RWPE2 (cell line): Measurements from ENCODE around the gene TPR.
"Not testable (repeated sequence)": the region's sequence is repeated elsewhere in the genome, so short reads cannot be mapped to it uniquely, and the experiment has no call there.

Experiments
- ATAC-seq: fragments of 200-7000 bp; cut with Tn5 transposase; 3 replicates; pipeline ENCODE4 v1.9.1; 2021; ENCODE audit warnings: low read depth
- DNase-seq: peaks from one replicate; pipeline ENCODE4 v3.0.0-alpha.2; 2020; ENCODE audit warnings: low spot score
- H3K27ac ChIP-seq: fragments of 450-650 bp; 2 replicates; pipeline ENCODE4 v1.5.1; 2017; ENCODE audit warnings: mild to moderate bottlenecking; ENCODE audit not compliant: poor library complexity, severe bottlenecking
- H3K27me3 ChIP-seq: fragments of 250-450 bp; sonication (Bioruptor Pico); 2 replicates; pipeline ENCODE4 v1.5.1; 2021; ENCODE audit warnings: mild to moderate bottlenecking, moderate library complexity; ENCODE audit not compliant: insufficient read depth, poor library complexity, severe bottlenecking
- H3K36me3 ChIP-seq: fragments of 250-450 bp; sonication (Bioruptor Pico); 2 replicates; pipeline ENCODE4 v1.5.1; 2020; ENCODE audit warnings: low read depth, mild to moderate bottlenecking, moderate library complexity
- H3K4me1 ChIP-seq: fragments of 250-450 bp; sonication (Bioruptor Pico); 2 replicates; pipeline ENCODE4 v1.5.1; 2021; ENCODE audit warnings: mild to moderate bottlenecking, moderate library complexity; ENCODE audit not compliant: insufficient read depth, poor library complexity, severe bottlenecking
- H3K4me3 ChIP-seq: fragments of 250-450 bp; sonication (Bioruptor Pico); 2 replicates; pipeline ENCODE4 v1.5.1; 2021; ENCODE audit warnings: mild to moderate bottlenecking, moderate library complexity; ENCODE audit not compliant: severe bottlenecking
- H3K9me3 ChIP-seq: fragments of 250-450 bp; sonication (Bioruptor Pico); 2 replicates; pipeline ENCODE4 v1.5.1; 2021; ENCODE audit warnings: mild to moderate bottlenecking, moderate library complexity; ENCODE audit not compliant: severe bottlenecking
- CTCF ChIP-seq: fragments of 450-650 bp; IDR thresholded peaks from one replicate; pipeline ENCODE4 v1.5.1; 2017; ENCODE audit warnings: mild to moderate bottlenecking, moderate library complexity; ENCODE audit not compliant: poor library complexity, severe bottlenecking

TPR gene

GRCh38 chr1:186418503-186418902 is 43.5 kb upstream of the TPR start:
- Histone ChIP-seq H3K27ac (no peak overlapping the region), H3K36me3 (peaks cover 43% of the 10 kb centered on the region), H3K4me3 (no peak overlapping the region), H3K27me3 (no peaks in the 10 kb centered on the region), H3K4me1 (no peaks in the 10 kb centered on the region), H3K9me3 (no peaks in the 10 kb centered on the region)
- no peak for TF ChIP-seq CTCF
- ATAC-seq (no peak), DNase-seq (no peak)

GRCh38 chr1:186413319-186413718 is 38.3 kb upstream of the TPR start:
- Histone ChIP-seq H3K9me3 (no peaks in the 10 kb centered on the region), H3K36me3 (peaks cover 67% of the 10 kb centered on the region), H3K27ac (no peak overlapping the region), H3K4me1 (no peaks in the 10 kb centered on the region), H3K4me3 (no peak overlapping the region), H3K27me3 (no peaks in the 10 kb centered on the region)
- ATAC-seq (no peak), DNase-seq (no peak)
- TF ChIP-seq CTCF, result no peak

DNA sequence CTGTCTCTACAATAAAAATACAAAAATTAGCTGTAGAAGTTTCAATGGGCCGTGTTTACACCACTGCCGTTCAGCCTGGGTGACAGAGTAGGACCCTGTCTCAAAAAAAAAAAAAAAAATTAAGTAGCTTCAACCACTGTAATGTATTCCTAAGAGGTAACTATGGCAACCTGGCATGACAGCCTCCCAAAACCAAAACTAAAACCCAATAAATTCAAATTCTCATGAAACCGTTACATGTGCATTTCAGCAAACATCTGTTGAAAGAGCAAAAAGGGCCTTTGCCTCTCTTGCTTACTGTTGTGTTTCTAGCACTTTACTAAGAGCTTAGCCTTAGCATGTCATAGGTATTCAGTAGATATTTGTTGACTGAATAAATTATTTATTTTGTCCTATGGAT is 34.0 kb upstream of the TPR start:
- H3K27me3 ChIP-seq, result no peaks in the 10 kb centered on the region
- H3K9me3 ChIP-seq, result no peaks in the 10 kb centered on the region
- DNase-seq (no peak), ATAC-seq (no peak)
- H3K4me1 ChIP-seq, result no peaks in the 10 kb centered on the region
- no peak for TF ChIP-seq CTCF
- no peak overlapping the region for H3K27ac ChIP-seq
- peaks cover 92% of the 10 kb centered on the region for H3K36me3 ChIP-seq
- H3K4me3 ChIP-seq, result no peak overlapping the region

DNA sequence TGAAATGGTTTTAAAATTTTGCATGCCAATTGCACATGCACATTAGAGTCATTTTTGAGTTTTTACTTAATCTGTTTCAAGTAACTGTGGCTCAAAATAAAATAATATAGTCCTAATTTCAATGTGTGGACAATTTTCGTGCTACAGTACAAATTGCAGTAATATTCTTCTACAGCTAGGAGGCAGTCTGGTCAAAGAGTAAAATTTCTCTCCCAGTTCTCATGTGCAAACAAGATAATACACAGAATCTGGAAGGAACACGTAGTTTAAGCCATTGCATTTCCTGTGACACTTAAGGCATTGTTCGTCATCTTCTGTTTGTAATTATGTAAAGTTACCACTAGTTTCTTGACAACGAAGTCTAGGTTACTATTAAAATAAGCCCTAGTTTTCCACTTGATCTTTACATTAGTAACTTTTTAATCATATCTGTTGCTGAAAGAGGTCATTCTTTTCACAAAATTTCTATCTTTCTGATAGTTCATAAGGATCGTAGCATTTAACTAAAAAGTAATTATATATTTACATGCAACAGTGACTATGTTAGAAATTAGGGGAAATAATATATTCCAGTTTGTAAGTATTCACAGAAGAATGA is 29.5 kb upstream of the TPR start:
- H3K27ac ChIP-seq, result no peak overlapping the region
- no peak for ATAC-seq
- H3K9me3 ChIP-seq, result no peaks in the 10 kb centered on the region
- no peak overlapping the region for H3K4me3 ChIP-seq
- no peaks in the 10 kb centered on the region for H3K27me3 ChIP-seq
- H3K36me3 ChIP-seq, result peaks cover 86% of the 10 kb centered on the region
- no peaks in the 10 kb centered on the region for H3K4me1 ChIP-seq
- peak; percentile 82 for TF ChIP-seq CTCF
- DNase-seq, result no peak

DNA sequence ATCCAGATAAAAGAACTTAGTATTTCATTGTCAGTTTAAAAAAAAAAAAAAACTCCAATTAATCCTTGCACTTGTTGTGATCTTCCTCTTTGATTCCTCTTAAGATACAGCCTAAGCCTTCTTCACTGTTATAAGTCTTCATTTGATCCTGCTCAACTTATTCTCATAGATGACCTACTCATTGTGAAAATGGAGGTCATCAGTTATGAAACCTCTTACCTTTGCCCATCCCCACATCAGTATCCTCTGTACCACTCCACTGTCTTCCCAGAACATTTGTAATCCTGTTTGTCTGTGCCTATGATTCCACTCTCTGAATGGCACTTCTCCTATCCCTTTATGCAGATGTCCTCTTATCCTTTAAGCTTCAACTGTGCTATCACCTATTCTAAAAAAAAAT is 28.6 kb upstream of the TPR start:
- Histone ChIP-seq H3K36me3 (peaks cover 86% of the 10 kb centered on the region), H3K27ac (no peak overlapping the region), H3K4me3 (no peak overlapping the region), H3K4me1 (no peaks in the 10 kb centered on the region), H3K9me3 (no peaks in the 10 kb centered on the region), H3K27me3 (no peaks in the 10 kb centered on the region)
- ATAC-seq, result no peak
- no peak for TF ChIP-seq CTCF
- DNase-seq, result no peak

DNA sequence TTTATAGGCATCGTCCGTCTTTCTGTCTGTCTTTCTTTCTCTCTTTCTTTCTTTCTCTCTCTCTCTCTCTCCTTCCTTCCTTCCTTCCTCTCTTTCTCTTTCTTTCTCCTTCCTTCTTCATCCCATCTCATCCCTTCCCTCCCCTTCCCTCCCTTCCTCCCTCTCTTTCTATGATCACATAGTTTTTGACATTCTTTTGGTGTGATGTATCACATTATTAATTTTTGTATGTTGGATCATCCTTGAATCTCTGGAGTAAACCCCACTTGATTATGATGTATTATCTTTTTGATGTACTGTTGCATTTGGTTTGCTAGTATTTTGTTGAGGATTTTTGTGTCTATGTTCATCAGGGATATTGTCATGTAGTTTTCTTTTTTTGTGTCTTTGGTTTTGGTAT is 26.4 kb upstream of the TPR start:
- ATAC-seq, H3K9me3 ChIP-seq, H3K27me3 ChIP-seq, H3K27ac ChIP-seq, H3K4me3 ChIP-seq, H3K4me1 ChIP-seq, DNase-seq: not testable (repeated sequence)
- peaks cover 88% of the 10 kb centered on the region for H3K36me3 ChIP-seq

GRCh38 chr1:186392711-186393110 is 17.7 kb upstream of the TPR start:
- H3K4me1 ChIP-seq, H3K27ac ChIP-seq, H3K9me3 ChIP-seq, ATAC-seq, DNase-seq, H3K27me3 ChIP-seq, H3K4me3 ChIP-seq: not testable (repeated sequence)
- peaks cover 86% of the 10 kb centered on the region for H3K36me3 ChIP-seq
